ENCODE data around the gene CYP26A1.

CYP26A1 gene

DNA sequence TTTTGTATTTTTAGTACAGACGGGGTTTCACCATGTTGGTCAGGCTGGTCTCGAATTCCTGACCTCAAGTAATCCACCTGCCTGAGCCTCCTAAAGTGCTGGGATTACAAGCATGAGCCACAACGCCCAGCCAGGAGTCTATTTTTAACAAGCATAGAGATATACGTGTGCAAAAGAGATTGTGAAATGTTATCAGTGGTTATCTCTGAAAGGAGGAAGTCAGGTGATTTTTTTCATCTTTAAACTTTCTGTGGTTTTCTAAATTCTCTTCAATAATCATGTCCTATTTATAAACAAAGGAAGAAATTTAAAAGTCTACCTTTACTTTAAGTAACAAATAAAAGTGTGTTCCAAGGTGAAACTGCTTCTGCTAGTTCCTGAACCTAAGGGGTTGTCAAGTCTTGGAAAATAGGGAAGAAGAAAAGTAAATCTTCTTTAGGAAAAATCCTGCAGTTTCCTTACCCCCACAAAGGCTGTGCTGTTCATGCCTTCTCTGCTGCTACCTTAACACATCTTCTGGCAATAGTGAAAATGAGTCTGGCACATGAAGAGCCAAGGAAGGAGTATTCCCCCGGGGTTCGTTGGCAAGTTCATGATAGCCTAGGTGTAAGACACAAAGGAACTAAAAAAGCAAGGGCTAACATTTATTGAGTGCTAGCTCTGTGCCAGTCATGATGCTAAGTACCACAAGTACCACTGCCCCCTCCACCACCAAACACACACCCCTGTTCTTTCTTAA, 51.1 kb downstream of the CYP26A1 start:
- no peak for DNase-seq

DNA sequence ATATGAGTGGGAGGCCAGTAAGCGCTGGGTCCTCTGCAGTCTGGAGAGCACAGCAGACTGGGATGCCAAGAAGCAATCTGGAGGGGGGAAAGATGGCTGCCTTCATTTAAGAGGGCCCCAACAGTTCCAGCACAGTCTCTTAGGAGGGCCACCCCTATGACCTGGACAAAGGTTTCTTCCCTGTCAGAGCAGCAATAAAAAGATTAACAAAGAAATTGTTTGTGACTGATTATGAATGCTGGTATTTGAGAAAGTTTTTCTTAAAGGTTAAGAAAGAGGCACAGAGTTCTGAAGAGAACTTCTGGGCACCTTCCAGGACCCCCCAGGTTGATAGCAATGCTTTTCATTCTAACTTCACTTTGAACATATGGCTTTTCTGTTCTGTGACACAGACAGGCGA, 52.3 kb downstream of the CYP26A1 start:
- DNase-seq = no peak

DNA sequence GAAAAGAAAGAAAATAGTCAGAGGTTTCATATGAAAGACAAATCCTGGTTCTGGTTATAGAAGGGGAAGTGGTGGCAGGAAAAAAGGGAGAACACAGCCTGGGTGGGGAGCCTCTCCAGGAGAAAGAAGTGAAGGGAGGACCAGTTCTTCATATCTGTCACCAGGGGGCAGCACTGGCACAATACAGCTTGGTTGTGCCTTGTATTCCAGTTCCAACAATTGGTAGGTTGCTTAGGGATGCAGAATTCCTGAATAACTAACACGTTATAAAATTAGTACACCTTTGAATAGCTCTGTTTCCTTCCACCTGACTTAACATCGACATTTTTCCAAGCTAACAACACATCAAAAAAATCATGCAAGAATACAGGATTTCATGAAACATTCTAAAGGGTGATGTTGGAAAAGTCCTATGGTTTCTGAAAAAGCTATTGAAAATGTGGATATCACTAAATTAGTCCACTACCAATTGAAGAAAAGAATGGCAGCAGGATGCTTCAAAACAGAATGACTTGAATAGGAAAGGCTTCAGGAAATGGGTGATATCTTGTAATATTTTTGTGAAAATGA, 52.9 kb downstream of the CYP26A1 start:
- no peak for DNase-seq

Data from NCI-H524 treated with DMSO at 0.1 percent for 48 hours (cell line).